ENCODE results near the gene EIF2B4. TPM values are rescaled to one million over a fixed set of nuclear protein-coding genes. Genes with fewer than 3 reads are reported as not detected.
A peak's percentile ranks its signal among the peaks of the same experiment; 100 is the strongest.

The EIF2B4 gene
- 23.5 and 43.0 TPM in 2 replicates for total RNA-seq (2014; rRNA removed; shearing (Covaris generic); ENCODE audit: low replicate concordance)

GRCh38 chr2:27370026-27370815 lies at the start of gene EIF2B4, which contains the start of gene SNX17:
EIF2B4 (minus strand) TSS chr2:27370338; CDS start chr2:27370314, 24 bp downstream.
SNX17 (plus strand) TSS chr2:27370616; CDS start chr2:27370744, 128 bp downstream.
- in situ Hi-C loops (cut with HindIII; ENCODE audit: low pct_unique_long_range_greater_than_20kb, low sequenced_read_pairs): no loop called here
- peak; percentile 98 for DNase-seq (ENCODE audit: low read depth)

- in situ Hi-C loops (cut with HindIII; ENCODE audit: low pct_unique_long_range_greater_than_20kb, low sequenced_read_pairs): no loop called here
- DNase-seq (ENCODE audit: low read depth): no peak
Measured at GRCh38 chr2:27416151-27416550, 46.0 kb upstream of the EIF2B4 start.

GRCh38 chr2:27412419-27413152 lies 42.4 kb upstream of the EIF2B4 start:
- in situ Hi-C loops (cut with HindIII; ENCODE audit: low pct_unique_long_range_greater_than_20kb, low sequenced_read_pairs): no loop called here
- DNase-seq (ENCODE audit: low read depth): no peak

GRCh38 chr2:27409321-27410073 lies 39.4 kb upstream of the EIF2B4 start, which contains the start of gene PPM1G:
PPM1G (minus strand) TSS chr2:27409591; CDS start chr2:27409422, 169 bp downstream.
- peak; percentile 94 for DNase-seq (ENCODE audit: low read depth)
- in situ Hi-C loops (cut with HindIII; ENCODE audit: low pct_unique_long_range_greater_than_20kb, low sequenced_read_pairs): no loop called here

- peak; percentile 25 for DNase-seq (ENCODE audit: low read depth)
- in situ Hi-C loops (cut with HindIII; ENCODE audit: low pct_unique_long_range_greater_than_20kb, low sequenced_read_pairs): no loop called here
Measured at GRCh38 chr2:27408601-27409320, 38.6 kb upstream of the EIF2B4 start.

GRCh38 chr2:27407798-27408491 lies 37.8 kb upstream of the EIF2B4 start:
- in situ Hi-C loops (cut with HindIII; ENCODE audit: low pct_unique_long_range_greater_than_20kb, low sequenced_read_pairs): no loop called here
- DNase-seq (ENCODE audit: low read depth): peak; percentile 50

- DNase-seq (ENCODE audit: low read depth): no peak
- in situ Hi-C loops (cut with HindIII; ENCODE audit: low pct_unique_long_range_greater_than_20kb, low sequenced_read_pairs): no loop called here
Measured at GRCh38 chr2:27400348-27401135, 30.4 kb upstream of the EIF2B4 start.

GRCh38 chr2:27398962-27399361 lies 28.8 kb upstream of the EIF2B4 start:
- in situ Hi-C loops (cut with HindIII; ENCODE audit: low pct_unique_long_range_greater_than_20kb, low sequenced_read_pairs): no loop called here
- no peak for DNase-seq (ENCODE audit: low read depth)

- no peak for DNase-seq (ENCODE audit: low read depth)
- in situ Hi-C loops (cut with HindIII; ENCODE audit: low pct_unique_long_range_greater_than_20kb, low sequenced_read_pairs): no loop called here
Measured at GRCh38 chr2:27393225-27393624, 23.1 kb upstream of the EIF2B4 start.

GRCh38 chr2:27390822-27391679 lies 20.9 kb upstream of the EIF2B4 start:
- in situ Hi-C loops (cut with HindIII; ENCODE audit: low pct_unique_long_range_greater_than_20kb, low sequenced_read_pairs): no loop called here
- no peak for DNase-seq (ENCODE audit: low read depth)

GRCh38 chr2:27381577-27382181 lies 11.5 kb upstream of the EIF2B4 start:
- DNase-seq (ENCODE audit: low read depth): no peak
- in situ Hi-C loops (cut with HindIII; ENCODE audit: low pct_unique_long_range_greater_than_20kb, low sequenced_read_pairs): no loop called here

- DNase-seq (ENCODE audit: low read depth): peak; percentile 91
- in situ Hi-C loops (cut with HindIII; ENCODE audit: low pct_unique_long_range_greater_than_20kb, low sequenced_read_pairs): no loop called here
Measured at GRCh38 chr2:27380626-27381545, 10.7 kb upstream of the EIF2B4 start, which contains the start of gene ZNF513. ZNF513 (minus strand) TSS chr2:27380734; CDS start chr2:27380526, 208 bp downstream.

GRCh38 chr2:27379836-27380625 lies 9.9 kb upstream of the EIF2B4 start:
- DNase-seq (ENCODE audit: low read depth): peak; percentile 65
- in situ Hi-C loops (cut with HindIII; ENCODE audit: low pct_unique_long_range_greater_than_20kb, low sequenced_read_pairs): no loop called here

GRCh38 chr2:27379383-27379835 lies 9.3 kb upstream of the EIF2B4 start:
- in situ Hi-C loops (cut with HindIII; ENCODE audit: low pct_unique_long_range_greater_than_20kb, low sequenced_read_pairs): no loop called here
- DNase-seq (ENCODE audit: low read depth): no peak

All from Caki2 (cell line).